HEK293T (cell line): ENCODE data around the gene DIO1.

Source experiments
- CTCF ChIA-PET: fragments of 350-600 bp; formaldehyde crosslinking; extraction: SDS; loops from one replicate; lab custom pipeline; 2021; ENCODE audit warnings: antibody characterized with exemption, inconsistent platforms; lab: Yijun Ruan, JAX
- POLR2A ChIA-PET: fragments of 350-600 bp; formaldehyde crosslinking; extraction: SDS; loops from one replicate; lab custom pipeline; 2020; ENCODE audit warnings: antibody characterized with exemption, inconsistent platforms; lab: Yijun Ruan, JAX
- DNase-seq: peaks from one replicate; pipeline ENCODE4 v3.0.0; 2012; ENCODE audit warnings: mixed read lengths; ENCODE audit errors: extremely low spot score
- ARNT ChIP-seq: fragments of 450-650 bp; IDR thresholded peaks from 2 replicates; pipeline ENCODE4 v1.6.1; 2017; ENCODE audit warnings: mild to moderate bottlenecking
- BHLHE40 ChIP-seq: fragments of 450-650 bp; IDR thresholded peaks from 2 replicates; pipeline ENCODE4 v1.6.1; 2016; ENCODE audit warnings: mild to moderate bottlenecking, moderate library complexity, borderline replicate concordance
- CTBP1 ChIP-seq: fragments of 450-650 bp; IDR thresholded peaks from 2 replicates; pipeline ENCODE4 v1.6.1; 2016; ENCODE audit warnings: borderline replicate concordance
- ELF4 ChIP-seq: fragments of 450-650 bp; IDR thresholded peaks from 2 replicates; pipeline ENCODE4 v1.6.1; 2017; ENCODE audit warnings: antibody characterized with exemption
- FOXA1 ChIP-seq: fragments of 450-650 bp; IDR thresholded peaks from 2 replicates; pipeline ENCODE4 v1.6.1; 2016; ENCODE audit warnings: mild to moderate bottlenecking
- FOXK2 ChIP-seq: fragments of 450-650 bp; IDR thresholded peaks from 2 replicates; pipeline ENCODE4 v1.6.1; 2016; ENCODE audit warnings: mild to moderate bottlenecking
- FOXM1 ChIP-seq: fragments of 450-650 bp; IDR thresholded peaks from 2 replicates; pipeline ENCODE4 v1.6.1; 2017; ENCODE audit warnings: mild to moderate bottlenecking, borderline replicate concordance
- HDGF ChIP-seq: fragments of 450-650 bp; IDR thresholded peaks from 2 replicates; pipeline ENCODE4 v1.6.1; 2017; ENCODE audit warnings: antibody characterized with exemption, borderline replicate concordance
- L3MBTL2 ChIP-seq: fragments of 450-650 bp; conservative IDR thresholded peaks from 2 replicates; pipeline ENCODE4 v1.6.1; 2016; ENCODE audit warnings: mild to moderate bottlenecking
- LEF1 ChIP-seq: fragments of 450-650 bp; IDR thresholded peaks from 2 replicates; pipeline ENCODE4 v1.6.1; 2017; ENCODE audit warnings: mild to moderate bottlenecking, borderline replicate concordance
- NFRKB ChIP-seq: fragments of 450-650 bp; IDR thresholded peaks from 2 replicates; pipeline ENCODE4 v1.6.1; 2016; ENCODE audit warnings: mild to moderate bottlenecking, moderate library complexity
- SP1 ChIP-seq: fragments of 450-650 bp; IDR thresholded peaks from 2 replicates; pipeline ENCODE4 v1.6.1; 2017
- SUZ12 ChIP-seq: fragments of 450-650 bp; IDR thresholded peaks from 2 replicates; pipeline ENCODE4 v1.6.1; 2016; ENCODE audit warnings: mild to moderate bottlenecking
- TARDBP ChIP-seq: fragments of 450-650 bp; IDR thresholded peaks from 2 replicates; pipeline ENCODE4 v1.6.1; 2016
- ZNF384 ChIP-seq: fragments of 450-650 bp; IDR thresholded peaks from 2 replicates; pipeline ENCODE4 v1.6.1; 2016
- TF ChIP-seq, protein P1 (sequence below): fragments of 450-650 bp; IDR thresholded peaks from 2 replicates; pipeline ENCODE4 v1.6.1; 2016

DIO1 gene

DNA sequence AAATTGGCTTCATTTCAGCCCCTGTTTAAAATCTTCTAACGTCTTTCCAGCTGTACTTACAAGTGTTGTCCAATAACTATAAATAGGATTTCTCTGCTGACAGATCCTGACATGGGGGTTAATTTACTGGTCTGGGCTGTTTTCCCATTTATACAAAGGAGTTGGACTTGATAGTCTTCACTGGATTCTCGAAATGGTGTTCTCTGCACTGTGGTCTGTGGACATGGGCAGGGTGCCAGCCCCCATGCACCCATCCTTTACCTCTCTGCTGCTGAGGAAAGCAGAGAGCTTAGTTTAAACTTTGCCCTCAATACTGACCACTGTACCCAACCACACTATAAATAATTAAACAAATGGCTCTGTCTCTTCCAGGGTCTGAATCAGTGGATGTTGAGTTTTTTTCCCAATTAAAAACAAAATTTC, 5.2 kb downstream of the DIO1 start:
- TF ChIP-seq FOXA1 (no peak), ARNT (no peak), SP1 (no peak), NFRKB (no peak), ELF4 (no peak), SUZ12 (no peak), L3MBTL2 (no peak), LEF1 (no peak), TARDBP (no peak), HDGF (no peak), ZNF384 (no peak), CTBP1 (no peak), FOXK2 (no peak), BHLHE40 (no peak), FOXM1 (no peak)
- TF ChIP-seq, protein P1, sequence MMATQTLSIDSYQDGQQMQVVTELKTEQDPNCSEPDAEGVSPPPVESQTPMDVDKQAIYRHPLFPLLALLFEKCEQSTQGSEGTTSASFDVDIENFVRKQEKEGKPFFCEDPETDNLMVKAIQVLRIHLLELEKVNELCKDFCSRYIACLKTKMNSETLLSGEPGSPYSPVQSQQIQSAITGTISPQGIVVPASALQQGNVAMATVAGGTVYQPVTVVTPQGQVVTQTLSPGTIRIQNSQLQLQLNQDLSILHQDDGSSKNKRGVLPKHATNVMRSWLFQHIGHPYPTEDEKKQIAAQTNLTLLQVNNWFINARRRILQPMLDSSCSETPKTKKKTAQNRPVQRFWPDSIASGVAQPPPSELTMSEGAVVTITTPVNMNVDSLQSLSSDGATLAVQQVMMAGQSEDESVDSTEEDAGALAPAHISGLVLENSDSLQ = no peak
- CTCF ChIA-PET = no interaction called here
- POLR2A ChIA-PET = interaction anchor here (0.9 to 1.1 kb wide), 2 partner anchors 8 to 46 kb away, joined by 3 read pairs; partner anchors contain the start of gene IFT25
- no peak for DNase-seq

DNA sequence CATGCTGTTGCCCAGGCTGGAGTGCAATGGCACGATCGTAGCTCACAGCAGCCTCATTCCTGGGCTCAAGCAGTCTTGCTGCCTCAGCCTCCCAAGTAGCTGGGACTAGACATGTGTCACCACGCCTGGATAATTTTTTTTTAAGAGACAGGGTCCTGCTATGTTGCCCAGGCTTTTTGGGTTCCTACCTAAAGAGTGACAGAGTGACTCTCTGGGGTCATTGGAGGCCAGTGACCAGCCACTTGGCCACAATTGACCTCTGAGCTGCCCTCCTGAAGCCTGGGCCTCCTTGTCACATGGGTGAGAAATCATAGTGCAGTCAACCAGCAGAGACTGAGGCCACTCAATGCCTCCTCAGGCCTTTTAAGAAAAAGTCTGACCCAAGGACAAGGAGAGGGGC, 5.7 kb downstream of the DIO1 start:
- CTCF ChIA-PET = interaction anchor here (1.4 kb wide), 1 partner anchor 13 kb away, joined by 4 read pairs; no protein-coding TSS in a partner anchor

DNA sequence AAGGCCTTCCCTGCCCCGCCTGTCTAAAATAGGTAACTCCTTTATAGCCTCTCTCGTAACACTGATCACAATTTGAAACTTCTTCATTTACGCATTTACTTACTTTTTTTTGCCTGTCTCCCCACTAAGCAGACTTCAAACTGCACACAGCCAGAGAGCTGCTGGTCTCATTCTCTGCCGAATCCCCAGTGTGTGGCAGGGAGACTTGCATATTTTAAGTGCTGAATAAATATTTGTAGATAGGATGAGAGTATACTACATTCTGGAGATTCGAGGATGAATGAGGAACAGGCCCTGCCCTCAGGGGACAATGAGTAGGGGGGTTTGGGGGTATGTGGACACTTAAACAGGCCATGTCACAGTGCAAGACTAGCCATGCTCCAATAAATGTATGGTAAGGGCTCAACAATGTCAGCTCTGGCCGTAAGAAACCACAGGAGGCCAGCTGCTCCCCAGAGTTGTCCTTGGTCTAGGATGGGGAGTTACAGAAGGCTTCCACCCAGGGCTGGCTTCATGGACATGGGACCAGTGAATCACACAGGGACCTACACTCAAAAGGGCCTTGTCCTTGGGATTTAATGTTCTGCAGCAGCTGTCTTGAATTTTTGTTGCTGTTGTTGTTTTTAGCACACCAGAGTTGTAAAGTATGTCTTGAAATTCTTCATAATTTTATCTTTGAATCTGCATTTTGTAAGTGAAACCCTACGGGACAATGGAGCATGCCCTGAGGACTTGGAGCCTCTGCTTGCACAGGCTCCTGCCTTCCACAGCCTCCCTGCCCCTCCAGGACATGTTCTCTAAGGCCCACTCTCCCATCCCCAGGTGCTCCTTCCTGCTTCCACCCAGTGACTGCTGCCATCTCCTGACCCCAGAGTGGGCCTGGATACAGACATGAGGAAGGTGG, 8.5 kb downstream of the DIO1 start:
- TF ChIP-seq ZNF384 = no peak
- no peak for TF ChIP-seq FOXA1
- TF ChIP-seq LEF1 = no peak
- no peak for TF ChIP-seq FOXM1
- TF ChIP-seq, protein P1 = no peak
- TF ChIP-seq NFRKB = no peak
- no peak for TF ChIP-seq HDGF
- TF ChIP-seq BHLHE40 = no peak
- TF ChIP-seq ARNT = no peak
- TF ChIP-seq SUZ12 = no peak
- TF ChIP-seq ELF4 = no peak
- no peak for TF ChIP-seq L3MBTL2
- TF ChIP-seq FOXK2 = no peak
- ChIA-PET CTCF (no interaction called here), POLR2A (no interaction called here)
- DNase-seq = no peak

More for the DNA sequence above, 5.7 kb downstream of the DIO1 start:
- POLR2A ChIA-PET = interaction anchor here (0.9 to 1.1 kb wide), 2 partner anchors 9 to 46 kb away, joined by 3 read pairs; partner anchors contain the start of gene IFT25
- TF ChIP-seq CTBP1 = no peak
- TF ChIP-seq SP1 = no peak
- TF ChIP-seq ARNT = no peak
- no peak for TF ChIP-seq ELF4
- TF ChIP-seq HDGF = no peak
- DNase-seq = no peak

DNA sequence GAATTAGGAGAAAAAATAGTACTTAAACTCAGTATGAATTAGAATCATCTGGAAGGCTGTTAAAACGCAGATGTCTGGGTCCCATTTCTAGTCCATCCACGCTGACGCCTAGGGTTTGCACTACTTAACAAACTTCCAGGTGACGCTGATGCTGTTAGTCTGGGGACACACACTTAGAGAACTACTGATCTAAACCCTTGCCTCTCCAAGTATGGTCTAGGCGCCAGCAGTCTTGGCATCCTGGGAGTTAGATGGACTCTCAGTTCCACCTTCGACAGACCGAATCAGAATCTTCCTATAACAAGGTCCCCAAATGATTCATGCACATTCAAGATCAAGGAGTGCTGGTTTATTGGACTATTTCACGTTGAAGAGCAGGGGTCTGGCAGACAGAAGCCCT, 11.5 kb downstream of the DIO1 start:
- ChIA-PET POLR2A (no interaction called here), CTCF (no interaction called here)

DNA sequence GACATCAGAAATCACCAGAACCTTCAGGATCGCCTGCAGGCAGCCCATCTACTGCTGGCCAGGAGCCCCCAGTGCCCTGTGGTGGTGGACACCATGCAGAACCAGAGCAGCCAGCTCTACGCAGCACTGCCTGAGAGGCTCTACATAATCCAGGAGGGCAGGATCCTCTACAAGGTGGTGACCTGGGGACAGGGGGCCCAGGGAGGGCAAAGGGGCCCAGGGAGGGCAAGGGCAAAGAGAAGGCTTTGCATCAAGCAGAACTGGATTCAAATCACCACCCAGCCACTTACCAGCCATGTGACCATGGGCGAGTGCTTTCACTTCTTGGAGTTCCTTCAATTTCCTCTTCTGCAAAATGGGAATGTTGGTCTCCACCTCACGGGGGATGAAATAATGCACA, 12.1 kb downstream of the DIO1 start:
- TF ChIP-seq SUZ12 = no peak
- TF ChIP-seq FOXA1 = no peak
- TF ChIP-seq HDGF = no peak
- no peak for TF ChIP-seq NFRKB
- no peak for TF ChIP-seq SP1
- TF ChIP-seq LEF1 = no peak
- no peak for TF ChIP-seq ARNT
- TF ChIP-seq FOXM1 = no peak
- no peak for TF ChIP-seq BHLHE40
- TF ChIP-seq CTBP1 = no peak
- TF ChIP-seq, protein P1 = no peak
- TF ChIP-seq FOXK2 = no peak
- TF ChIP-seq L3MBTL2 = no peak
- no peak for TF ChIP-seq ZNF384
- TF ChIP-seq TARDBP = no peak
- no peak for TF ChIP-seq ELF4
- POLR2A ChIA-PET = no interaction called here
- CTCF ChIA-PET = no interaction called here
- DNase-seq = no peak

More for the DNA sequence above, 11.5 kb downstream of the DIO1 start:
- DNase-seq = no peak
- TF ChIP-seq SP1 (no peak), BHLHE40 (no peak), SUZ12 (no peak), FOXM1 (no peak), L3MBTL2 (no peak), TARDBP (no peak), LEF1 (no peak), FOXA1 (no peak)

DNA sequence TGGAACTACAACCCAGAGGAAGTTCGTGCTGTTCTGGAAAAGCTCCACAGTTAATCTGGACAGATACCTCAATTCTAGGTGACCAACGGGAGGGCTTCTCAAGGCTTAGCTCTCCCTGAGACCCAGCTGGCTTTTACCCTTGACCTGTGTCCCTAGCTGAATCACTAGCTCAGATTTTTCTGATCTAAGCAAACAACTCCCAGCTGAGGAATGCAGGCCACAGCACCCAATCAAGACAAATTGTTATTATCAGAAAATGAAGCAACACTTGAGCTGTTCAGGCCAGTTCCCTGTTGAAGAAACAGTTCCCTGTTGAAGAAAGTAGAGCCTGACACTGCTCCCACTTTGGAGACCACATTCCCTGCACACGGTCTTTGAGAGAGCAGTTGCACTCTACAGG, 16.0 kb downstream of the DIO1 start:
- no peak for TF ChIP-seq L3MBTL2
- TF ChIP-seq FOXM1 = no peak
- no peak for TF ChIP-seq SUZ12
- no peak for TF ChIP-seq CTBP1
- TF ChIP-seq NFRKB = no peak
- ChIA-PET POLR2A (no interaction called here), CTCF (no interaction called here)
- no peak for DNase-seq
